Measurements from ENCODE around the gene GLI3. TPM values are rescaled to one million over a fixed set of nuclear protein-coding genes. Genes with fewer than 3 reads are reported as not detected.

The GLI3 gene
- polyA plus RNA-seq, 1 experiment, result 6.0 TPM

- no peaks in the 10 kb centered on the region for H3K27me3 ChIP-seq (ENCODE audit: control insufficient read depth, insufficient read depth, low read length)
- H3K4me3 ChIP-seq (ENCODE audit: low read depth, low read length), result no peak overlapping the region
- no peak for TF ChIP-seq CTCF (IDR thresholded peaks at IDR 0.05; ENCODE audit: low read depth, low read length)
- ChIA-PET CTCF (interaction anchor here (1.8 kb wide), 1 partner anchor 20 kb away, joined by 6 read pairs; no protein-coding TSS in a partner anchor), POLR2A (no interaction called here)
- no peaks in the 10 kb centered on the region for H3K9me3 ChIP-seq (ENCODE audit: control insufficient read depth, insufficient read depth, low read length)
- no peak for DNase-seq (ENCODE audit: low read depth, low spot score)
- H3K27ac ChIP-seq (ENCODE audit: low read depth, low read length), result peak overlapping the region; percentile 39
Measured at GRCh38 chr7:42091461-42092291, 145.3 kb downstream of the GLI3 start.

GRCh38 chr7:42090806-42091205 lies 146.2 kb downstream of the GLI3 start:
- Histone ChIP-seq H3K4me3 (ENCODE audit: low read depth, low read length) (no peak overlapping the region), H3K9me3 (ENCODE audit: control insufficient read depth, insufficient read depth, low read length) (no peaks in the 10 kb centered on the region), H3K27ac (ENCODE audit: low read depth, low read length) (peak overlapping the region; percentile 39), H3K27me3 (ENCODE audit: control insufficient read depth, insufficient read depth, low read length) (no peaks in the 10 kb centered on the region)
- ChIA-PET POLR2A (no interaction called here), CTCF (interaction anchor here (0.6 to 1.8 kb wide), 3 partner anchors 12 to 19 kb away, joined by 3 to 7 read pairs (median 6); no protein-coding TSS in a partner anchor)
- DNase-seq (ENCODE audit: low read depth, low spot score), result no peak
- no peak for TF ChIP-seq CTCF (IDR thresholded peaks at IDR 0.05; ENCODE audit: low read depth, low read length)

GRCh38 chr7:42090056-42090455 lies 147.0 kb downstream of the GLI3 start:
- ChIA-PET POLR2A (no interaction called here), CTCF (interaction anchor here (0.6 kb wide), 1 partner anchor 11 kb away, joined by 7 read pairs; no protein-coding TSS in a partner anchor)
- no peak for DNase-seq (ENCODE audit: low read depth, low spot score)
- H3K9me3 ChIP-seq (ENCODE audit: control insufficient read depth, insufficient read depth, low read length), result no peaks in the 10 kb centered on the region
- no peak overlapping the region for H3K4me3 ChIP-seq (ENCODE audit: low read depth, low read length)
- no peaks in the 10 kb centered on the region for H3K27me3 ChIP-seq (ENCODE audit: control insufficient read depth, insufficient read depth, low read length)
- TF ChIP-seq CTCF (IDR thresholded peaks at IDR 0.05; ENCODE audit: low read depth, low read length), result no peak
- H3K27ac ChIP-seq (ENCODE audit: low read depth, low read length), result no peak overlapping the region

GRCh38 chr7:42087616-42088015 lies 149.4 kb downstream of the GLI3 start:
- POLR2A ChIA-PET, result interaction anchor here (0.7 kb wide), 1 partner anchor 106 kb away, joined by 3 read pairs; no protein-coding TSS in a partner anchor
- no peaks in the 10 kb centered on the region for H3K9me3 ChIP-seq (ENCODE audit: control insufficient read depth, insufficient read depth, low read length)
- H3K27me3 ChIP-seq (ENCODE audit: control insufficient read depth, insufficient read depth, low read length), result no peaks in the 10 kb centered on the region
- no peak overlapping the region for H3K4me3 ChIP-seq (ENCODE audit: low read depth, low read length)
- no peak overlapping the region for H3K27ac ChIP-seq (ENCODE audit: low read depth, low read length)
- TF ChIP-seq CTCF (IDR thresholded peaks at IDR 0.05; ENCODE audit: low read depth, low read length), result no peak
- no peak for DNase-seq (ENCODE audit: low read depth, low spot score)
- CTCF ChIA-PET, result interaction anchor here (0.9 kb wide), 1 partner anchor 147 kb away, joined by 3 read pairs; no protein-coding TSS in a partner anchor

GRCh38 chr7:42085531-42085930 lies 151.5 kb downstream of the GLI3 start:
- ChIA-PET POLR2A (no interaction called here), CTCF (interaction anchor here (1.3 to 1.4 kb wide), 2 partner anchors 106 to 142 kb away, joined by 4 to 5 read pairs; no protein-coding TSS in a partner anchor)
- Histone ChIP-seq H3K9me3 (ENCODE audit: control insufficient read depth, insufficient read depth, low read length) (no peaks in the 10 kb centered on the region), H3K4me3 (ENCODE audit: low read depth, low read length) (no peak overlapping the region), H3K27me3 (ENCODE audit: control insufficient read depth, insufficient read depth, low read length) (no peaks in the 10 kb centered on the region), H3K27ac (ENCODE audit: low read depth, low read length) (no peak overlapping the region)
- DNase-seq (ENCODE audit: low read depth, low spot score), result no peak
- TF ChIP-seq CTCF (IDR thresholded peaks at IDR 0.05; ENCODE audit: low read depth, low read length), result no peak

Measured in AG04450 (cell line).